Astrocyte (in vitro differentiated cells and primary cell): ENCODE data around the gene C1orf94. TPM values are rescaled to one million over a fixed set of nuclear protein-coding genes. Genes with fewer than 3 reads are reported as not detected.

ENCODE experiments used
- DNase-seq: peaks from one replicate; pipeline ENCODE4 v3.0.0-alpha.2; 2010; ENCODE audit warnings: low read depth
- FAIRE-seq: peaks from 2 replicates; lab custom pipeline; 2011; peaks lifted over from hg19 to GRCh38; lab: Jason Lieb, UNC
- H2AFZ ChIP-seq: 2 replicates; pipeline ENCODE4 v1.6.0; 2012; ENCODE audit warnings: low read depth, low read length, inconsistent platforms
- H3K27ac ChIP-seq: 2 replicates; pipeline ENCODE4 v1.5.1; 2011; ENCODE audit warnings: low read depth, low read length, inconsistent platforms
- H3K27me3 ChIP-seq: 2 replicates; pipeline ENCODE4 v1.6.0; 2011; ENCODE audit warnings: low read length, inconsistent platforms; ENCODE audit not compliant: insufficient read depth
- H3K36me3 ChIP-seq: 2 replicates; pipeline ENCODE4 v1.5.1; 2011; ENCODE audit warnings: low read length, inconsistent platforms; ENCODE audit not compliant: insufficient read depth
- H3K4me1 ChIP-seq: 2 replicates; pipeline ENCODE4 v1.5.1; 2011; ENCODE audit warnings: low read length, inconsistent platforms; ENCODE audit not compliant: insufficient read depth
- H3K4me2 ChIP-seq: 2 replicates; pipeline ENCODE4 v1.6.0; 2012; ENCODE audit warnings: low read length, inconsistent platforms
- H3K4me3 ChIP-seq: 2 replicates; pipeline ENCODE4 v1.5.1; 2011; ENCODE audit warnings: low read depth, mild to moderate bottlenecking, low read length, inconsistent platforms; ENCODE audit not compliant: insufficient read depth
- H3K79me2 ChIP-seq: 2 replicates; pipeline ENCODE4 v1.6.0; 2012; ENCODE audit warnings: mild to moderate bottlenecking, low read length, inconsistent platforms; ENCODE audit not compliant: insufficient read depth
- H3K9ac ChIP-seq: 2 replicates; pipeline ENCODE4 v1.6.0; 2012; ENCODE audit warnings: mild to moderate bottlenecking, low read length, inconsistent platforms
- H3K9me3 ChIP-seq: 2 replicates; pipeline ENCODE4 v1.5.1; 2012; ENCODE audit warnings: low read depth, mild to moderate bottlenecking, low read length, inconsistent platforms; ENCODE audit not compliant: insufficient read depth
- H4K20me1 ChIP-seq: 2 replicates; pipeline ENCODE4 v1.6.0; 2012; ENCODE audit warnings: low read length, inconsistent platforms; ENCODE audit not compliant: insufficient read depth
- H3K27ac Mint-ChIP-seq: one replicate; pipeline ENCODE4 v1.8.0; 2021; ENCODE audit warnings: mild to moderate bottlenecking, mixed read lengths; ENCODE audit not compliant: unreplicated experiment
- H3K27me3 Mint-ChIP-seq: one replicate; pipeline ENCODE4 v1.8.0; 2021; ENCODE audit warnings: low read depth, mixed read lengths; ENCODE audit not compliant: unreplicated experiment
- H3K36me3 Mint-ChIP-seq: one replicate; pipeline ENCODE4 v1.8.0; 2021; ENCODE audit warnings: low read depth, mixed read lengths; ENCODE audit not compliant: unreplicated experiment
- H3K4me1 Mint-ChIP-seq: one replicate; pipeline ENCODE4 v1.8.0; 2021; ENCODE audit warnings: low read depth, mixed read lengths; ENCODE audit not compliant: unreplicated experiment
- H3K4me3 Mint-ChIP-seq: one replicate; pipeline ENCODE4 v1.8.0; 2021; ENCODE audit warnings: mild to moderate bottlenecking, moderate library complexity, mixed read lengths; ENCODE audit not compliant: unreplicated experiment
- H3K9me3 Mint-ChIP-seq: one replicate; pipeline ENCODE4 v1.8.0; 2021; ENCODE audit warnings: mild to moderate bottlenecking, mixed read lengths; ENCODE audit not compliant: unreplicated experiment
- CTCF ChIP-seq: IDR thresholded peaks from 2 replicates; pipeline ENCODE4 v1.5.1; 2011; ENCODE audit warnings: low read depth, mild to moderate bottlenecking, inconsistent platforms, low read length, moderate library complexity; ENCODE audit not compliant: insufficient read depth
- EZH2 ChIP-seq: IDR thresholded peaks from 2 replicates; pipeline ENCODE4 v1.6.1; 2012; ENCODE audit warnings: mild to moderate bottlenecking, low read length, inconsistent platforms; ENCODE audit not compliant: insufficient read depth
- total RNA-seq: library from RNA; stranded (reverse); gene quantifications from 2 replicates; pipeline ENCODE4 v1.2.1, GENCODE V29; 2021

The C1orf94 gene
- total RNA-seq, 1 donor from 2014 or later, result 0.70 TPM

DNA sequence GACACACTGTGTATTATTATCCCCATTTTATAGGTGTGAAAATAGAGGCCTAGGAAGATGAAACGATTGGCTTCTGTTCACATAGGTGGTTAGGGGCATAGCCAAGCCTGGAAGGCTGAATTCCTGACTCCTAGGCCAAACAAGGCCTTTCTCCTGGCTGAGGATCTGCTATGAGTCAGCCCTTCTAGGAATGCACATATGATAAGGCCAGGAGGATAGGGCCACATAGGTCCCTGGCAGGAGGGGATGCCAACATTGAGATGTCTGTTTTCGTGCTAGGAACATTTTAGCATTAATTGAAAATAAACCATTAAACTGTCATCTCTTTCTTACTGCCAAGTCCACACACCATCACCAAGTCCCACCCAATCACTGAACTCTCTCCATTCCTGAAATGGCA lies 20.8 kb upstream of the C1orf94 start:
- no peak overlapping the region for H3K4me3 ChIP-seq
- H3K9ac ChIP-seq, result no peak overlapping the region
- peaks cover 7% of the 10 kb centered on the region for H3K4me1 Mint-ChIP-seq
- no peaks in the 10 kb centered on the region for H3K9me3 Mint-ChIP-seq
- H3K79me2 ChIP-seq, result peaks cover 72% of the 10 kb centered on the region
- H3K4me3 Mint-ChIP-seq, result no peak overlapping the region
- no peak overlapping the region for H2AFZ ChIP-seq
- H3K36me3 ChIP-seq, result no peaks in the 10 kb centered on the region
- H3K9me3 ChIP-seq, result no peaks in the 10 kb centered on the region
- no peak overlapping the region for H3K27ac Mint-ChIP-seq
- no peak overlapping the region for H3K4me2 ChIP-seq
- H3K36me3 Mint-ChIP-seq, result peaks cover 7% of the 10 kb centered on the region
- FAIRE-seq (no peak), DNase-seq (peak; percentile 26)
- H3K27ac ChIP-seq, result no peak overlapping the region
- peaks cover 74% of the 10 kb centered on the region for H4K20me1 ChIP-seq
- H3K27me3 Mint-ChIP-seq, result peaks cover 5% of the 10 kb centered on the region
- no peak for TF ChIP-seq EZH2
- TF ChIP-seq CTCF, result no peak
- H3K4me1 ChIP-seq, result no peaks in the 10 kb centered on the region
- H3K27me3 ChIP-seq, result no peaks in the 10 kb centered on the region

DNA sequence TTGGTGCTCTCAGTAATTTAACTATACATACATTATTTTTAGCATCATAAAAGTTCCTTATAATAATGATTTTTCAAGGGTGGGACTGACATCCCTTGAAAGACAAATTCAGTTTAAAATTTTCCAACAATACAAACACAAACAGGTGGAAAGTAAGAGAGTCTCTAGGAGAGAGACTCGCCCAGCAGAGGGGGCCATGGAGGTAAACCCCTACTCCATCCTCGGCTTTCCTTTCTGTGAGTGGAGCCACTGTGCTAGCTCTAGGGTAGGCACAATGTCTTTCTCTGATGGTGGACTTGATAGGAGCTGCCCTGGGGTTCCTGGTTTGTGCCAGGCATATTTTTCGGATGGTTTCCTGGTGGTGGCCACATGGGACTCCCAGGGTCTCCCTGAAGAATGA lies 20.0 kb upstream of the C1orf94 start:
- Histone ChIP-seq H3K4me2 (no peak overlapping the region), H4K20me1 (peaks cover 72% of the 10 kb centered on the region), H3K9me3 (no peaks in the 10 kb centered on the region), H3K27me3 (no peaks in the 10 kb centered on the region), H3K9ac (no peak overlapping the region), H3K27ac (no peak overlapping the region), H2AFZ (no peak overlapping the region), H3K4me1 (no peaks in the 10 kb centered on the region), H3K36me3 (no peaks in the 10 kb centered on the region), H3K4me3 (no peak overlapping the region), H3K79me2 (peaks cover 81% of the 10 kb centered on the region)
- Mint-ChIP-seq H3K36me3 (peaks cover 7% of the 10 kb centered on the region), H3K27ac (no peak overlapping the region), H3K27me3 (peaks cover 2% of the 10 kb centered on the region), H3K4me1 (peaks cover 9% of the 10 kb centered on the region), H3K9me3 (no peaks in the 10 kb centered on the region), H3K4me3 (no peak overlapping the region)
- no peak for FAIRE-seq
- no peak for TF ChIP-seq CTCF
- no peak for TF ChIP-seq EZH2
- DNase-seq, result no peak

- Mint-ChIP-seq H3K4me1 (peaks cover 14% of the 10 kb centered on the region), H3K27ac (peak overlapping the region; percentile 86)
- peak; percentile 95 for DNase-seq
Measured at GRCh38 chr1:34162852-34163766, 13.6 kb upstream of the C1orf94 start.

More at GRCh38 chr1:34162852-34163766, 13.6 kb upstream of the C1orf94 start:
- FAIRE-seq, result no peak
- no peaks in the 10 kb centered on the region for H3K27me3 ChIP-seq
- Mint-ChIP-seq H3K27me3 (peaks cover 2% of the 10 kb centered on the region), H3K9me3 (no peaks in the 10 kb centered on the region), H3K4me3 (peak overlapping the region; percentile 95), H3K36me3 (peaks cover 6% of the 10 kb centered on the region)
- peaks cover 48% of the 10 kb centered on the region for H3K79me2 ChIP-seq
- peak overlapping the region; percentile 73 for H3K4me3 ChIP-seq
- H4K20me1 ChIP-seq, result peaks cover 30% of the 10 kb centered on the region
- H2AFZ ChIP-seq, result peak overlapping the region; percentile 73
- TF ChIP-seq EZH2 (no peak), CTCF (peak; percentile 69)
- H3K9me3 ChIP-seq, result no peaks in the 10 kb centered on the region
- H3K9ac ChIP-seq, result peak overlapping the region; percentile 79
- H3K4me1 ChIP-seq, result peaks cover 20% of the 10 kb centered on the region
- H3K4me2 ChIP-seq, result peak overlapping the region; percentile 98
- no peaks in the 10 kb centered on the region for H3K36me3 ChIP-seq
- H3K27ac ChIP-seq, result peak overlapping the region; percentile 48
